IMR-90 (cell line): ENCODE data around the gene PSME2. TPM values are rescaled to one million over a fixed set of nuclear protein-coding genes. Genes with fewer than 3 reads are reported as not detected.

Experiments
- ATAC-seq: fragments of 200-7000 bp; cut with Tn5 transposase; 2 replicates; pipeline ENCODE4 v1.9.1; 2020; ENCODE audit warnings: low read depth, mild to moderate bottlenecking, moderate library complexity
- BruUV-seq: library from RNA; stranded (reverse); fragments of 400-500 nt; replicated peaks from 2 replicates; lab custom pipeline; 2021; lab: Mats Ljungman, UMichigan
- CTCF ChIA-PET: fragments of 300-600 bp; formaldehyde crosslinking; extraction: SDS; loops from one replicate; lab custom pipeline; 2021; ENCODE audit warnings: antibody characterized with exemption; lab: Yijun Ruan, JAX
- POLR2A ChIA-PET: fragments of 300-600 bp; sonication (Branson Sonifier 250); formaldehyde crosslinking; loops from one replicate; lab custom pipeline; 2022; ENCODE audit warnings: antibody characterized with exemption; ENCODE audit not compliant: unreplicated experiment; lab: Charles Lee
- DNase-seq: peaks from one replicate; pipeline ENCODE4 v3.0.0; 2013
- H2AFZ ChIP-seq: replicated peaks from 2 replicates; pipeline ENCODE3; 2013; ENCODE audit warnings: low read length, mild to moderate bottlenecking; ENCODE audit not compliant: poor library complexity
- H2AK5ac ChIP-seq: 2 replicates; pipeline ENCODE4 v1.6.1; 2013; ENCODE audit warnings: low read depth, low read length, inconsistent platforms
- H2AK9ac ChIP-seq: replicated peaks from 2 replicates; pipeline ENCODE3; 2013; ENCODE audit warnings: mild to moderate bottlenecking, low read depth, low read length, moderate library complexity; ENCODE audit not compliant: poor library complexity
- H2BK120ac ChIP-seq: 2 replicates; pipeline ENCODE4 v1.6.1; 2013; ENCODE audit warnings: low read depth, low read length, inconsistent platforms
- H2BK15ac ChIP-seq: 3 replicates; pipeline ENCODE4 v1.6.1; 2013; ENCODE audit warnings: low read depth, low read length, inconsistent platforms
- H2BK20ac ChIP-seq: 2 replicates; pipeline ENCODE4 v1.6.1; 2013; ENCODE audit warnings: low read depth, mild to moderate bottlenecking, inconsistent platforms, low read length, moderate library complexity
- H2BK5ac ChIP-seq: 2 replicates; pipeline ENCODE4 v1.6.1; 2013; ENCODE audit warnings: mild to moderate bottlenecking, low read depth, low read length, inconsistent platforms; ENCODE audit not compliant: poor library complexity, severe bottlenecking
- H3K14ac ChIP-seq: replicated peaks from 2 replicates; pipeline ENCODE4 v1.6.1; 2013; ENCODE audit warnings: low read depth, low read length, inconsistent platforms
- H3K18ac ChIP-seq: 2 replicates; pipeline ENCODE4 v1.6.1; 2013; ENCODE audit warnings: low read depth, low read length, control low read depth
- H3K23ac ChIP-seq: 2 replicates; pipeline ENCODE4 v1.6.1; 2013; ENCODE audit warnings: low read depth, low read length, inconsistent platforms
- H3K27ac ChIP-seq: 2 replicates; pipeline ENCODE4 v1.5.1; 2013; ENCODE audit warnings: mild to moderate bottlenecking, control low read depth, low read length; ENCODE audit not compliant: insufficient read depth
- H3K27me3 ChIP-seq: 2 replicates; pipeline ENCODE4 v1.6.1; 2013; ENCODE audit warnings: low read length; ENCODE audit not compliant: control insufficient read depth, insufficient read depth
- H3K36me3 ChIP-seq: 2 replicates; pipeline ENCODE4 v1.6.1; 2013; ENCODE audit warnings: low read length, mixed read lengths; ENCODE audit not compliant: control insufficient read depth, insufficient read depth
- H3K4ac ChIP-seq: 2 replicates; pipeline ENCODE4 v1.6.1; 2013; ENCODE audit warnings: low read depth, low read length, inconsistent platforms
- H3K4me1 ChIP-seq: 2 replicates; pipeline ENCODE4 v1.6.1; 2013; ENCODE audit warnings: low read length, mixed read lengths; ENCODE audit not compliant: control insufficient read depth, insufficient read depth
- H3K4me2 ChIP-seq: 2 replicates; pipeline ENCODE4 v1.6.1; 2013; ENCODE audit warnings: low read depth, mild to moderate bottlenecking, control low read depth, low read length, moderate library complexity
- H3K4me3 ChIP-seq: 2 replicates; pipeline ENCODE4 v1.5.1; 2013; ENCODE audit warnings: low read depth, mild to moderate bottlenecking, control low read depth, low read length, moderate library complexity; ENCODE audit not compliant: insufficient read depth
- H3K56ac ChIP-seq: 2 replicates; pipeline ENCODE4 v1.6.1; 2013; ENCODE audit warnings: low read length, inconsistent platforms; ENCODE audit not compliant: insufficient read depth; ENCODE audit errors: extremely low read depth
- H3K79me1 ChIP-seq, 2 experiments: 2 replicates each; pipeline ENCODE4 v1.6.1; 2013; ENCODE audit warnings: low read length in 2 of 2, inconsistent platforms in 1 of 2, low read depth in 1 of 2
- H3K9ac ChIP-seq: 2 replicates; pipeline ENCODE4 v1.6.1; 2013; ENCODE audit warnings: low read depth, low read length, control low read depth
- H3K9me1 ChIP-seq: 2 replicates; pipeline ENCODE4 v1.6.1; 2013; ENCODE audit warnings: low read length, inconsistent platforms; ENCODE audit not compliant: insufficient read depth
- H3K9me3 ChIP-seq: 2 replicates; pipeline ENCODE4 v1.6.1; 2013; ENCODE audit warnings: low read length; ENCODE audit not compliant: control insufficient read depth, insufficient read depth
- H4K20me1 ChIP-seq: 2 replicates; pipeline ENCODE4 v1.6.1; 2013; ENCODE audit warnings: low read length, inconsistent platforms; ENCODE audit not compliant: insufficient read depth
- H4K5ac ChIP-seq: 2 replicates; pipeline ENCODE4 v1.6.1; 2013; ENCODE audit warnings: mild to moderate bottlenecking, low read depth, low read length, control low read depth
- H4K8ac ChIP-seq, 2 experiments: 2 replicates each; pipeline ENCODE4 v1.6.1; 2013; ENCODE audit warnings: low read depth in 2 of 2, low read length in 2 of 2, control low read depth in 1 of 2, inconsistent platforms in 1 of 2
- H4K91ac ChIP-seq: 2 replicates; pipeline ENCODE4 v1.6.1; 2013; ENCODE audit warnings: low read depth, low read length, inconsistent platforms; ENCODE audit not compliant: insufficient read depth
- BHLHE40 ChIP-seq: fragments of 150-350 bp; IDR thresholded peaks from 2 replicates; pipeline ENCODE4 v1.6.1; 2016; ENCODE audit warnings: mild to moderate bottlenecking, low read depth, low read length
- CEBPB ChIP-seq: IDR thresholded peaks from 2 replicates; pipeline ENCODE4 v1.6.1; 2012; ENCODE audit warnings: low read depth, low read length, improper control_type of control experiment
- CHD1 ChIP-seq: IDR thresholded peaks from 2 replicates; pipeline ENCODE4 v1.6.1; 2012; ENCODE audit warnings: low read depth, low read length, improper control_type of control experiment
- FOS ChIP-seq: fragments of 150-350 bp; IDR thresholded peaks from 2 replicates; pipeline ENCODE4 v1.6.1; 2016; ENCODE audit warnings: low read depth, low read length
- MAFK ChIP-seq: IDR thresholded peaks from 2 replicates; pipeline ENCODE4 v1.6.1; 2012; ENCODE audit warnings: low read depth, low read length, improper control_type of control experiment
- MAZ ChIP-seq: IDR thresholded peaks from 2 replicates; pipeline ENCODE4 v1.6.1; 2012; ENCODE audit warnings: low read depth, mild to moderate bottlenecking, low read length, improper control_type of control experiment, moderate library complexity, borderline replicate concordance
- MXI1 ChIP-seq: IDR thresholded peaks from 2 replicates; pipeline ENCODE4 v1.6.1; 2012; ENCODE audit warnings: low read depth, mild to moderate bottlenecking, low read length, moderate library complexity, borderline replicate concordance
- POLR2A ChIP-seq: IDR thresholded peaks from 2 replicates; pipeline ENCODE4 v1.6.1; 2012; ENCODE audit warnings: mild to moderate bottlenecking, low read depth, low read length
- RCOR1 ChIP-seq: IDR thresholded peaks from 2 replicates; pipeline ENCODE4 v1.6.1; 2012; ENCODE audit warnings: mild to moderate bottlenecking, low read length, improper control_type of control experiment; ENCODE audit not compliant: insufficient replicate concordance
- RFX5 ChIP-seq: IDR thresholded peaks from 2 replicates; pipeline ENCODE4 v1.8.0; 2012; ENCODE audit warnings: low read depth, mild to moderate bottlenecking, low read length, moderate library complexity
- SMC3 ChIP-seq: fragments of 150-350 bp; IDR thresholded peaks from 2 replicates; pipeline ENCODE4 v1.6.1; 2016; ENCODE audit warnings: low read depth, mild to moderate bottlenecking, antibody characterized with exemption, low read length, moderate library complexity
- WGBS, 2 experiments: methylation state at CpG; one replicate each; pipeline versions ENCODE4 v1.1.5 to v1.1.7; 2013; ENCODE audit warnings: missing lambda C conversion rate in 2 of 2; ENCODE audit not compliant: insufficient read length in 1 of 2; ENCODE audit errors: extremely low coverage in 2 of 2; 5-methylcytosine and 5-hydroxymethylcytosine counted together
- dilution Hi-C: fragments of 300-500 bp; cut with HindIII; formaldehyde crosslinking; loops from one replicate; pipeline ENCODE4 v1.14.3; 2018; ENCODE audit warnings: low sequenced_read_pairs; ENCODE audit not compliant: unreplicated experiment
- in situ Hi-C: fragments of 300-500 bp; cut with MboI; formaldehyde crosslinking; loops from 3 replicates; pipeline ENCODE4 v1.14.3; 2019; ENCODE audit warnings: low sequenced_read_pairs, inconsistent platforms, mixed read lengths
- intact Hi-C: fragments of 100-400 bp; cut with micrococcal nuclease; formaldehyde crosslinking; loops from 2 replicates; pipeline ENCODE4 v1.10.0; 2022
- polyA plus RNA-seq, 3 experiments: library from polyadenylated mRNA; depleted of rRNA; stranded (reverse); fragments of >200 nt; gene quantifications; 2 replicates each; pipeline ENCODE4 v1.2.3, GENCODE V29; 2012; ENCODE audit warnings: low replicate concordance in 1 of 3
- total RNA-seq: library from RNA; depleted of rRNA; stranded (reverse); fragments of >200 nt; gene quantifications from 2 replicates; pipeline ENCODE4 v1.2.3, GENCODE V29; 2012
- TF ChIP-seq, protein P1 (sequence below): fragments of 150-350 bp; IDR thresholded peaks from 2 replicates; pipeline ENCODE4 v1.6.1; 2017; ENCODE audit warnings: mild to moderate bottlenecking, antibody characterized with exemption, low read length, low read depth
- TF ChIP-seq, protein P2 (sequence below): fragments of 150-350 bp; IDR thresholded peaks from 2 replicates; pipeline ENCODE4 v1.6.1; 2016; ENCODE audit warnings: low read depth, mild to moderate bottlenecking, low read length, moderate library complexity, borderline replicate concordance

PSME2 gene
- total and polyA plus RNA-seq, 2 of the 4 experiments (the other 2 are of a cell fraction): 104 to 141 TPM

DNA sequence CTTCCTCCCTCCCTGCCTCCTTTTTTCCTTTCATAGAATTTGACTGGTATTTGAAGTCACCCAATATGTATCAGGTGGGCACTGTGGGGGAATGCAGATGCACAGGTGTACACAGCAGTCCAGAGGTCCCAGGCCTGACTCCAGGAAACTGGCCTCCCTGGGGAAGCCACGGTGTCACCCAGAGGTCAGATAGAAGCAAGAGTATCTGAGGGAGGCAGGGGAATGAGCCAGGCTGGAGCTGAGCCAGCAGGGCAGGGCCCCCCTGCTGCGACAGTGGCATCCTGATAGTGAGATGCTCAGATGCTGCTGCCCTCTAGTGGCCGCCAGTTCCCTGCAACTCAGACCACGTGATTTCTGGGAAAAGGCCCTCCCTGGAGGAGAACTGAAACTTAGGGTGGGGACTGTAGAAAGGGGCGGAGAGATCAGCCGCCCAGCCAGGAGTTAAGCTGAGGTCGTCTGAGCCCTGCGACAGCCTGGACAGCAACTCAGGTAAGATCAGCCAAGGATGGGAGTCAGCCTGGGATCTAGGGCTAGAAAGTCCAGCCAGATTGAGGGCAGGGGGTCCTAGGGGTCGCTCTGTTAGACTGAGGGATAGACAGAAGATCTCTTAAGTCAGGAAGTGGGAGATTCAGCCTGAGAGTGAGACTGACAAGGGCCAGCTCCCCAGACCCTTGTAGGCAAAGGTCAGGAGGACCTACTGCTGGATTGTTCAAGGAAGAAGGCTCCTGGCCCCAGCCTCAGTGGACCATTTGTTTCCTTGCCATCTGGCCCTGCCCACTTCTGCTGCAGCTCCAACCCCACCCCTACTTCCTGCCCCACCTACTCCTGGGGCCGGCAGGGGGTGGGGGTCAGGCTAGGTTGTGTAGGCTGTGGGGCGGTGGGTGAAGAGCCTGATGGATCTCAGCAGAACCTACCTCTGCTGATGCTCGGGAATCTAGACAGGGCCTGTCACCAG, 14.7 kb upstream of the PSME2 start, which contains the start of gene IRF9 (continued):
- no peak for TF ChIP-seq CHD1
- peak; percentile 76 for TF ChIP-seq SMC3
- TF ChIP-seq RFX5: no peak

DNA sequence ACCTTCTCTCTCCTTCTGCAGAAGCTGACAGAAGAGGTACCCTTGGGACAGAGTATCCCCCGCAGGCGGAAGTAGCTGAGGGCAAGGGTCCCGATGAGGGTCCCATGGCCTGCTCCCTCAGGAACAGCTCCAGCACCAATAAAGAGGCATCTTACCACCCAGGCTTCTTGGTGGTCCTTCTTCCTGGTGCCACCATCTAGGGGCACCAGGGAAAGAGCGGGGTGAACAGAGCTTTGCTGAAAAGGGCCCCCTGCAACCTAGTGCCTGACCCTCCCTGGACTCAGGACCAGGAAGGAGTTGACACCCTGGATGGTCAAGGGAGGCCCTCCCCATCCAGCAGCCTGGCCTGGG, 14.1 kb upstream of the PSME2 start:
- Histone ChIP-seq H3K9ac (no peak overlapping the region), H2AK5ac (peak overlapping the region; percentile 7; the same call in 1 of the 2 replicates), H2AK9ac (peak overlapping the region; percentile 1), H3K4me2 (no peak overlapping the region), H3K4ac (no peak overlapping the region; the same call in 1 of the 2 replicates), H4K5ac (no peak overlapping the region), H3K4me1 (peaks cover 7% of the 10 kb centered on the region), H4K91ac (no peak overlapping the region), H4K20me1 (no peaks in the 10 kb centered on the region), H2BK15ac (no peak overlapping the region), H3K23ac (no peak overlapping the region), H3K9me1 (peaks cover 7% of the 10 kb centered on the region), H2BK5ac (no peak overlapping the region), H3K4me3 (no peak overlapping the region), H2BK20ac (no peak overlapping the region), H3K56ac (no peak overlapping the region), H3K27ac (peak overlapping the region; percentile 1; the same call in 1 of the 2 replicates), H3K27me3 (no peaks in the 10 kb centered on the region), H2AFZ (no peak overlapping the region), H2BK120ac (no peak overlapping the region), H3K18ac (no peak overlapping the region), H3K14ac (no peak overlapping the region), H3K36me3 (peaks cover 66% of the 10 kb centered on the region), H3K9me3 (no peaks in the 10 kb centered on the region), H3K79me1 (peaks cover 15 to 41% of the 10 kb centered on the region in 2 experiments), H4K8ac (no peak overlapping the region; a peak in 1 of 4 replicates)
- WGBS, 2 experiments: 90% methylated on average over 2 of the region's 4 CpGs; no CpG with 5 or more reads in 1 of the 2 experiments
- ChIA-PET CTCF (interaction anchor here (0.6 to 1.6 kb wide), 4 partner anchors 11 to 31 kb away, joined by 3 to 14 read pairs (median 4); partner anchors contain the start of genes PSME2 and RNF31), POLR2A (interaction anchor here (1.1 kb wide), 1 partner anchor 10 kb away, joined by 3 read pairs; no protein-coding TSS in a partner anchor)
- in situ Hi-C loops: no loop called here
- dilution Hi-C loops: no loop called here
- peak; percentile 5; the same call in 1 of the 2 replicates for ATAC-seq
- no TSS peak for BruUV-seq
- no peak for DNase-seq
- intact Hi-C loops: no loop called here
- TF ChIP-seq CEBPB: no peak
- no peak for TF ChIP-seq RCOR1
- no peak for TF ChIP-seq POLR2A
- TF ChIP-seq, protein P1, sequence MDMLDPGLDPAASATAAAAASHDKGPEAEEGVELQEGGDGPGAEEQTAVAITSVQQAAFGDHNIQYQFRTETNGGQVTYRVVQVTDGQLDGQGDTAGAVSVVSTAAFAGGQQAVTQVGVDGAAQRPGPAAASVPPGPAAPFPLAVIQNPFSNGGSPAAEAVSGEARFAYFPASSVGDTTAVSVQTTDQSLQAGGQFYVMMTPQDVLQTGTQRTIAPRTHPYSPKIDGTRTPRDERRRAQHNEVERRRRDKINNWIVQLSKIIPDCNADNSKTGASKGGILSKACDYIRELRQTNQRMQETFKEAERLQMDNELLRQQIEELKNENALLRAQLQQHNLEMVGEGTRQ: no peak
- no peak for TF ChIP-seq MAFK
- no peak for TF ChIP-seq MAZ
- TF ChIP-seq, protein P2, sequence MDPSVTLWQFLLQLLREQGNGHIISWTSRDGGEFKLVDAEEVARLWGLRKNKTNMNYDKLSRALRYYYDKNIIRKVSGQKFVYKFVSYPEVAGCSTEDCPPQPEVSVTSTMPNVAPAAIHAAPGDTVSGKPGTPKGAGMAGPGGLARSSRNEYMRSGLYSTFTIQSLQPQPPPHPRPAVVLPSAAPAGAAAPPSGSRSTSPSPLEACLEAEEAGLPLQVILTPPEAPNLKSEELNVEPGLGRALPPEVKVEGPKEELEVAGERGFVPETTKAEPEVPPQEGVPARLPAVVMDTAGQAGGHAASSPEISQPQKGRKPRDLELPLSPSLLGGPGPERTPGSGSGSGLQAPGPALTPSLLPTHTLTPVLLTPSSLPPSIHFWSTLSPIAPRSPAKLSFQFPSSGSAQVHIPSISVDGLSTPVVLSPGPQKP: no peak
- no peak for TF ChIP-seq RFX5
- TF ChIP-seq SMC3: no peak
- no peak for TF ChIP-seq CHD1
- no peak for TF ChIP-seq BHLHE40
- TF ChIP-seq FOS: no peak
- TF ChIP-seq MXI1: no peak
